ENCODE measurements around the gene FKBP11. TPM values are rescaled to one million over a fixed set of nuclear protein-coding genes. Genes with fewer than 3 reads are reported as not detected.
A peak's percentile ranks its signal among the peaks of the same experiment; 100 is the strongest.

The FKBP11 gene
- total and polyA plus RNA-seq, 3 donors from 2014 or later, result 13.4 to 22.4 (median 16.4) TPM

- 1% methylated on average over 27 to 29 of the region's 29 CpGs for WGBS, 2 donors
- intact Hi-C loops (cut with DNase I; ENCODE audit: low total_unique reads), result no loop called here
These were observed 31.2 kb upstream of the FKBP11 start for GRCh38 chr12:48956279-48957140.

GRCh38 chr12:48954841-48955501 is 29.7 kb upstream of the FKBP11 start:
- no peak for DNase-seq
- Histone ChIP-seq H3K4me1 (peaks cover 12% of the 10 kb centered on the region), H3K9me3 (no peaks in the 10 kb centered on the region), H3K27ac (no peak overlapping the region), H3K4me3 (no peak overlapping the region), H3K36me3 (ENCODE audit: low read depth, missing control alignments) (no peaks in the 10 kb centered on the region), H3K27me3 (no peaks in the 10 kb centered on the region)
- TF ChIP-seq, protein P1, sequence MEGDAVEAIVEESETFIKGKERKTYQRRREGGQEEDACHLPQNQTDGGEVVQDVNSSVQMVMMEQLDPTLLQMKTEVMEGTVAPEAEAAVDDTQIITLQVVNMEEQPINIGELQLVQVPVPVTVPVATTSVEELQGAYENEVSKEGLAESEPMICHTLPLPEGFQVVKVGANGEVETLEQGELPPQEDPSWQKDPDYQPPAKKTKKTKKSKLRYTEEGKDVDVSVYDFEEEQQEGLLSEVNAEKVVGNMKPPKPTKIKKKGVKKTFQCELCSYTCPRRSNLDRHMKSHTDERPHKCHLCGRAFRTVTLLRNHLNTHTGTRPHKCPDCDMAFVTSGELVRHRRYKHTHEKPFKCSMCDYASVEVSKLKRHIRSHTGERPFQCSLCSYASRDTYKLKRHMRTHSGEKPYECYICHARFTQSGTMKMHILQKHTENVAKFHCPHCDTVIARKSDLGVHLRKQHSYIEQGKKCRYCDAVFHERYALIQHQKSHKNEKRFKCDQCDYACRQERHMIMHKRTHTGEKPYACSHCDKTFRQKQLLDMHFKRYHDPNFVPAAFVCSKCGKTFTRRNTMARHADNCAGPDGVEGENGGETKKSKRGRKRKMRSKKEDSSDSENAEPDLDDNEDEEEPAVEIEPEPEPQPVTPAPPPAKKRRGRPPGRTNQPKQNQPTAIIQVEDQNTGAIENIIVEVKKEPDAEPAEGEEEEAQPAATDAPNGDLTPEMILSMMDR (IDR thresholded peaks at IDR 0.05), result no peak
- no peak for TF ChIP-seq POLR2A (IDR thresholded peaks at IDR 0.05)
- intact Hi-C loops (cut with DNase I; ENCODE audit: low total_unique reads), result no loop called here
- WGBS, 2 donors, result 73 to 76% methylated on average over 3 of the region's 3 CpGs

More at GRCh38 chr12:48956279-48957140, 31.2 kb upstream of the FKBP11 start:
- Histone ChIP-seq H3K4me3 (peak overlapping the region; percentile 88 to 90), H3K4me1 (peaks cover 12% of the 10 kb centered on the region), H3K9me3 (no peaks in the 10 kb centered on the region), H3K36me3 (ENCODE audit: low read depth, missing control alignments) (no peaks in the 10 kb centered on the region), H3K27me3 (no peaks in the 10 kb centered on the region), H3K27ac (peak overlapping the region; percentile 72 to 75)
- DNase-seq, result peak; percentile 91
- TF ChIP-seq POLR2A (IDR thresholded peaks at IDR 0.05), result no peak
- TF ChIP-seq, protein P1 (IDR thresholded peaks at IDR 0.05), result no peak

GRCh38 chr12:48954061-48954460 is 28.8 kb upstream of the FKBP11 start:
- WGBS, 2 donors, result 78 to 91% methylated on average over 3 of the region's 3 CpGs
- DNase-seq, result no peak
- H3K27ac ChIP-seq, result no peak overlapping the region
- no peaks in the 10 kb centered on the region for H3K27me3 ChIP-seq
- H3K9me3 ChIP-seq, result no peaks in the 10 kb centered on the region
- intact Hi-C loops (cut with DNase I; ENCODE audit: low total_unique reads), result no loop called here
- no peak for TF ChIP-seq POLR2A (IDR thresholded peaks at IDR 0.05)
- TF ChIP-seq, protein P1 (IDR thresholded peaks at IDR 0.05), result no peak
- peaks cover 12% of the 10 kb centered on the region for H3K4me1 ChIP-seq
- H3K36me3 ChIP-seq (ENCODE audit: low read depth, missing control alignments), result no peaks in the 10 kb centered on the region
- H3K4me3 ChIP-seq, result no peak overlapping the region

GRCh38 chr12:48952691-48953090 is 27.4 kb upstream of the FKBP11 start:
- no peak for DNase-seq
- no peaks in the 10 kb centered on the region for H3K27me3 ChIP-seq
- TF ChIP-seq, protein P1 (IDR thresholded peaks at IDR 0.05), result no peak
- no peak for TF ChIP-seq POLR2A (IDR thresholded peaks at IDR 0.05)
- H3K27ac ChIP-seq, result no peak overlapping the region
- H3K4me3 ChIP-seq, result no peak overlapping the region
- H3K4me1 ChIP-seq, result peaks cover 9% of the 10 kb centered on the region
- WGBS, 2 donors, result 85 to 88% methylated on average over 4 of the region's 4 CpGs
- H3K9me3 ChIP-seq, result no peaks in the 10 kb centered on the region
- intact Hi-C loops (cut with DNase I; ENCODE audit: low total_unique reads), result no loop called here
- H3K36me3 ChIP-seq (ENCODE audit: low read depth, missing control alignments), result no peaks in the 10 kb centered on the region

All from testis (tissue), 3 donors.